ENCODE measurements around the gene MRPL24.

DNA sequence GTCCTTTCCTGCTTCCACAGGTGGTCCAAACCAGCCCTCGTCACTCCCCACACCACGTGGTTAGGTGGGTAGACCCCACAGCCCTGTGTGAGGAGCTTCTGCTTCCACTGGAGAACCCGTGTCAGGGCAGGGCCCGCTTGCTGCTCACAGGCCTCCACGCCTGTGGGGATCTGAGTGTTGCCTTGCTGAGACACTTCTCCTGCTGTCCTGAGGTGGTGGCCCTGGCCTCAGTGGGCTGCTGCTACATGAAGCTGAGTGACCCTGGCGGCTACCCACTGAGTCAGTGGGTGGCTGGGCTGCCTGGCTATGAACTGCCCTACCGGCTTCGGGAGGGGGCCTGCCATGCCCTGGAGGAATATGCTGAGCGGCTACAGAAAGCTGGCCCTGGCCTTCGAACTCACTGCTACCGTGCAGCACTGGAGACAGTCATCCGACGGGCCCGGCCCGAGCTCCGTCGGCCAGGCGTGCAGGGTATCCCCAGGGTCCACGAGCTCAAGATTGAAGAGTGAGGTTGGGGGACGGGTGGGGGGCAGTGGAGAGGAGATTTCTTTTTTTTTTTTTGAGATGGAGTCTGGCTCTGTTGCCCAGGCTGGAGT lies 6.8 kb downstream of the MRPL24 start:
- TF ChIP-seq EZH2 (IDR thresholded peaks at IDR 0.05; ENCODE audit: low read depth) = no peak
- TF ChIP-seq, protein P1, sequence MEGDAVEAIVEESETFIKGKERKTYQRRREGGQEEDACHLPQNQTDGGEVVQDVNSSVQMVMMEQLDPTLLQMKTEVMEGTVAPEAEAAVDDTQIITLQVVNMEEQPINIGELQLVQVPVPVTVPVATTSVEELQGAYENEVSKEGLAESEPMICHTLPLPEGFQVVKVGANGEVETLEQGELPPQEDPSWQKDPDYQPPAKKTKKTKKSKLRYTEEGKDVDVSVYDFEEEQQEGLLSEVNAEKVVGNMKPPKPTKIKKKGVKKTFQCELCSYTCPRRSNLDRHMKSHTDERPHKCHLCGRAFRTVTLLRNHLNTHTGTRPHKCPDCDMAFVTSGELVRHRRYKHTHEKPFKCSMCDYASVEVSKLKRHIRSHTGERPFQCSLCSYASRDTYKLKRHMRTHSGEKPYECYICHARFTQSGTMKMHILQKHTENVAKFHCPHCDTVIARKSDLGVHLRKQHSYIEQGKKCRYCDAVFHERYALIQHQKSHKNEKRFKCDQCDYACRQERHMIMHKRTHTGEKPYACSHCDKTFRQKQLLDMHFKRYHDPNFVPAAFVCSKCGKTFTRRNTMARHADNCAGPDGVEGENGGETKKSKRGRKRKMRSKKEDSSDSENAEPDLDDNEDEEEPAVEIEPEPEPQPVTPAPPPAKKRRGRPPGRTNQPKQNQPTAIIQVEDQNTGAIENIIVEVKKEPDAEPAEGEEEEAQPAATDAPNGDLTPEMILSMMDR (conservative IDR thresholded peaks at IDR 0.05) = no peak

Data from PC-9 (cell line).